Purkinje cell (primary cell): Measurements from ENCODE around the gene EXOC6B. TPM values are rescaled to one million over a fixed set of nuclear protein-coding genes. Genes with fewer than 3 reads are reported as not detected.

Experiments used
- polyA plus RNA-seq: library from polyadenylated mRNA; unstranded; fragments of >200 nt; fragmentation: Nextera tagmentation; gene quantifications from 2 replicates; pipeline ENCODE4 v1.2.1, GENCODE V29; 2014

The EXOC6B gene
- polyA plus RNA-seq, result 26.2 and 38.1 TPM in 2 replicates

GRCh38 chr2:72825257-72826155, at the start of gene EXOC6B:
Gene EXOC6B, minus strand, starts transcription at chr2:72826033.

DNA sequence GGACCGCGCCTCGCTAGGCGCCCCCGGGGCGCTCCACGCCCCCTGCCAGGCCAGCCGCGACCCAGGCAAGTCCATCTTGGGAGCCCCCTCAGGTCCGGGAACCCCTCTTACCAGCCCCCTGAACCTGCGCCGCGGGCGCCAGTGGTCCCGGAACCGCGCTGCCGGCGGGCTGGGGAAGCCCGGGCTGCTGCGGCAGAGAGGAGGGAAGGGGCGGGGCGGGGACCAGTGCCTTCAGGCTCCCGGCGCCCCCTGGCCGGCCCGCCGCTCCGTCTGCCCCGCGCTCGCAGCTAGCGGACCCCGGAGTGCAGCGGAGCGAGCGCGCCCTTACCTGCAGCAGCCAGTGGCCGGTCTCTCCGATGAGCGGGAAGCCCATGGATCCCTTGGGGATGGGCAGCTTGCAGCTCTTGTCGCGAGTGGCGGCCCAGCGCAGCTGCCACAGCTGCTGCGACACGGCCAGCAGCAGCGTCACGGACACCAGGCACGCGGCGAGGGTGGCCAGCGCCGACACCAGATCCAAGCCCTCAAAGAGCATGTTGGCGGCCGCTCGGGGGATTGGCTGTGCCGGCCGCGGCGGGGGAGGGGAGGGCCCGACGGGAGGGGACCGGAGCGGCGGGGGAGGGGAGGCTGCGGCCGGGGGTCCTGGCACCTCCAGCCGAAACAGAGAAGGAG, 678.4 kb downstream of the EXOC6B start, which contains the start of gene CYP26B1:
Gene CYP26B1 (minus strand): TSS at position 560 of the 669 bp plus-strand sequence. CDS start 28 bp downstream, at position 532.

Other genes starting within 250 kb of the EXOC6B start
- gene SPR, start 61.4 kb upstream of the EXOC6B start, polyA plus RNA-seq, result 4.4 and 11.7 TPM in 2 replicates
- not detected in 2 replicates for gene EMX1, start 91.5 kb upstream of the EXOC6B start, polyA plus RNA-seq
- 53.2 and 54.1 TPM in 2 replicates for gene SFXN5, start 245.7 kb upstream of the EXOC6B start, polyA plus RNA-seq